Measurements from ENCODE around the gene FKBP7.

FKBP7 gene

DNA sequence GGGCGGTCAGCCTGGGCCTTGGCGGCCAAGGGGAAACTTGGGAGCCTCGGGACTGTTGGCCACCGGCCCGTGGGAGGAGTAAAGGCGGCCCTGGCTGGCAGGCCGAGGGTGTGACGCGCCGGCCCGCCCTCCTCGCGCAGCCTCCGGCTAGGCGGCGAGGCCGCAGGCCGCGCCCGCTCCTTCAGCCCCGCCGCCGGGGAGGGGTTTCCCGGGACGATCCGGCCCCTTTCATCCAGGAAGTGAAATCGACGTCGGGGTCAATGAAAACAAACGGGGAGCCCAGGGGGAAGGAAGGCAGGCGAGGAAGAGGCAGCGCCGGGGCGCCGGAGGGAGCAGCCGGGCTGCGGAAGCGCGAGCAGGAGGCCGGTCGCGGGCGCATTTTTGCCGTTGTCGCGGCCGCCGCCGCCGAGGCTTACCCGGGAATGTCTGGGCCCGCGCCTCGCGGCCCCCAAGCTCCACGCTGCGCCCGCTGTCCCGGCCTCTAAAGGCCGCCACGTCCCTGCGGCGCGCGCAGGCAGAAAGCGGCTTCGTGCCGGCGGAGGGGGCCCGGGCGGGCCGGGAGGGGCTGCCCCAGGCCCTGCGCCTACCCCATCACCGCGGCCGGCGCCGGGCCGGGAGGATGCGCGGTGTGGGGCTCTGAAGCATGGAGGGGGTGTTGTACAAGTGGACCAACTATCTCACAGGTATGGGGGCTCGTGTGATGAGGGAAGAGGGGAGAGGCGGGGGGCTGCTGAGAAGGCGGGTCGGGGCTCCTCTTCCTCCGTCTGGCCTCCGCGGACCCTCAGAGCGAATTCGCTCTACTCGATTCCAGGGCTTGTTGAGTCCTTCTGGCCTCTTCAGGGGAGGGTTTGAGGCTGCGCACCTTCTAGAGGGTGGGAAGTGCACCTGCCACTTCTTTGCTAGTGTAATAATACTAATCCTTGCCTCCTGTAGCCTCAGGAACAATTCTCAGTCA lies 2.1 kb upstream of the FKBP7 start, which contains the start of gene PLEKHA3:
PLEKHA3 (plus strand) TSS at position 231 of the 955 bp plus-strand sequence; CDS start at position 644, 413 bp downstream.
- TF ChIP-seq ZFP3 (CRISPR knock-in tag; IDR thresholded peaks at IDR 0.05) (no peak), TOX (CRISPR knock-in tag; IDR thresholded peaks at IDR 0.05; ENCODE audit: borderline replicate concordance) (no peak), ZNF70 (CRISPR knock-in tag; IDR thresholded peaks at IDR 0.05) (no peak), ZFP30 (CRISPR knock-in tag; IDR thresholded peaks at IDR 0.05) (no peak)
- TF ChIP-seq, protein P1, sequence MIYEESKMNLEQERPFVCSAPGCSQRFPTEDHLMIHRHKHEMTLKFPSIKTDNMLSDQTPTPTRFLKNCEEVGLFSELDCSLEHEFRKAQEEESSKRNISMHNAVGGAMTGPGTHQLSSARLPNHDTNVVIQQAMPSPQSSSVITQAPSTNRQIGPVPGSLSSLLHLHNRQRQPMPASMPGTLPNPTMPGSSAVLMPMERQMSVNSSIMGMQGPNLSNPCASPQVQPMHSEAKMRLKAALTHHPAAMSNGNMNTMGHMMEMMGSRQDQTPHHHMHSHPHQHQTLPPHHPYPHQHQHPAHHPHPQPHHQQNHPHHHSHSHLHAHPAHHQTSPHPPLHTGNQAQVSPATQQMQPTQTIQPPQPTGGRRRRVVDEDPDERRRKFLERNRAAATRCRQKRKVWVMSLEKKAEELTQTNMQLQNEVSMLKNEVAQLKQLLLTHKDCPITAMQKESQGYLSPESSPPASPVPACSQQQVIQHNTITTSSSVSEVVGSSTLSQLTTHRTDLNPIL (CRISPR knock-in tag; IDR thresholded peaks at IDR 0.05; ENCODE audit: low read depth) = no peak
- ATAC-seq = peak; percentile 92

DNA sequence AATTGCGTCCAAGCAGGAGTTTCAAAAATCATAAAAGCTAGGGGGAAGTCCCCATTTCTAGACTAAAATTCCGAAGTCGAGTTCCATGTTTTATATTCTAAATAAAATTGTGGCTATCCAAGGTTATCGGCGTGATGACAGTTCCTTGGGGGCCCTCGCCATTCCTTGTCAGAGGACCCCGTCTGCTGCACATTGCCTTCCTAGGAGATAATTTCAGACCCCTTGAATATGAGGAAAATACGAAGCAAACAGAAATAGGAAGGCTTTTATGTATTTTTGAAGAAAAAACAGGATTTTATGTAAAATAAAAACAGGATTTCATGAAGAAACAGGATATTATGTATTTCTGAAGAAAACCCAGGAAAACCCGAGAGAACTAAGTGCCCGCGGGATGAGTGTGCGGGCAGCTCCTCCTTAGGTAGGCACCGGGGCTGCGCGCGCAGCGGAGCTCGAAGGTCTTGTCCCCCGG lies 1.4 kb upstream of the FKBP7 start:
- no peak for ATAC-seq

DNA sequence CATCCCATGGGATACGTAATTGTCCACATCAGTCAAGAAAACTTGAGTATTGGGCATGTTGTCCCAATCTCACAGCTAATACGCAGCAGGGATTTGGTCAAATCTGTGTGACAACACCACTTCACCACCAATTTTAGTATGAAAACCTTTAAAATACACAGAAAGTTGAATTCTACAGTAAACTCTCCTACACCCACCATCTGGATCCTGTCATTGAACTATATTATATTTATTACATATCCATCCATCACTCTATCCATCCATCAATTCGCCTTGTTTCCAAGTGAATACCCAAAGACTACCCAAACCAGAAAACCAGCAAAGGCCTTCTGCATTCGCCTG lies 846 bp upstream of the FKBP7 start:
- ATAC-seq = no peak
- no peak for TF ChIP-seq ZFP30 (CRISPR knock-in tag; IDR thresholded peaks at IDR 0.05)
- no peak for TF ChIP-seq BACH2 (CRISPR knock-in tag; IDR thresholded peaks at IDR 0.05; ENCODE audit: borderline replicate concordance)
- TF ChIP-seq ZNF8 (CRISPR knock-in tag; IDR thresholded peaks at IDR 0.05) = no peak
- no peak for TF ChIP-seq GLIS3 (CRISPR knock-in tag; IDR thresholded peaks at IDR 0.05)
- TF ChIP-seq, protein P1 (CRISPR knock-in tag; IDR thresholded peaks at IDR 0.05; ENCODE audit: low read depth) = no peak
- TF ChIP-seq TCF4 (CRISPR knock-in tag; IDR thresholded peaks at IDR 0.05; ENCODE audit: borderline replicate concordance) = no peak
- TF ChIP-seq, protein P2, sequence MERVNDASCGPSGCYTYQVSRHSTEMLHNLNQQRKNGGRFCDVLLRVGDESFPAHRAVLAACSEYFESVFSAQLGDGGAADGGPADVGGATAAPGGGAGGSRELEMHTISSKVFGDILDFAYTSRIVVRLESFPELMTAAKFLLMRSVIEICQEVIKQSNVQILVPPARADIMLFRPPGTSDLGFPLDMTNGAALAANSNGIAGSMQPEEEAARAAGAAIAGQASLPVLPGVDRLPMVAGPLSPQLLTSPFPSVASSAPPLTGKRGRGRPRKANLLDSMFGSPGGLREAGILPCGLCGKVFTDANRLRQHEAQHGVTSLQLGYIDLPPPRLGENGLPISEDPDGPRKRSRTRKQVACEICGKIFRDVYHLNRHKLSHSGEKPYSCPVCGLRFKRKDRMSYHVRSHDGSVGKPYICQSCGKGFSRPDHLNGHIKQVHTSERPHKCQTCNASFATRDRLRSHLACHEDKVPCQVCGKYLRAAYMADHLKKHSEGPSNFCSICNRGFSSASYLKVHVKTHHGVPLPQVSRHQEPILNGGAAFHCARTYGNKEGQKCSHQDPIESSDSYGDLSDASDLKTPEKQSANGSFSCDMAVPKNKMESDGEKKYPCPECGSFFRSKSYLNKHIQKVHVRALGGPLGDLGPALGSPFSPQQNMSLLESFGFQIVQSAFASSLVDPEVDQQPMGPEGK (CRISPR knock-in tag; IDR thresholded peaks at IDR 0.05; ENCODE audit: borderline replicate concordance) = no peak
- TF ChIP-seq TOX (CRISPR knock-in tag; IDR thresholded peaks at IDR 0.05; ENCODE audit: borderline replicate concordance) = no peak
- TF ChIP-seq, protein P3, sequence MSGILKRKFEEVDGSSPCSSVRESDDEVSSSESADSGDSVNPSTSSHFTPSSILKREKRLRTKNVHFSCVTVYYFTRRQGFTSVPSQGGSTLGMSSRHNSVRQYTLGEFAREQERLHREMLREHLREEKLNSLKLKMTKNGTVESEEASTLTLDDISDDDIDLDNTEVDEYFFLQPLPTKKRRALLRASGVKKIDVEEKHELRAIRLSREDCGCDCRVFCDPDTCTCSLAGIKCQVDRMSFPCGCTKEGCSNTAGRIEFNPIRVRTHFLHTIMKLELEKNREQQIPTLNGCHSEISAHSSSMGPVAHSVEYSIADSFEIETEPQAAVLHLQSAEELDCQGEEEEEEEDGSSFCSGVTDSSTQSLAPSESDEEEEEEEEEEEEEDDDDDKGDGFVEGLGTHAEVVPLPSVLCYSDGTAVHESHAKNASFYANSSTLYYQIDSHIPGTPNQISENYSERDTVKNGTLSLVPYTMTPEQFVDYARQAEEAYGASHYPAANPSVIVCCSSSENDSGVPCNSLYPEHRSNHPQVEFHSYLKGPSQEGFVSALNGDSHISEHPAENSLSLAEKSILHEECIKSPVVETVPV (CRISPR knock-in tag; IDR thresholded peaks at IDR 0.05) = no peak
- no peak for TF ChIP-seq ESRRG (CRISPR knock-in tag; IDR thresholded peaks at IDR 0.05)
- TF ChIP-seq ARNTL (CRISPR knock-in tag; IDR thresholded peaks at IDR 0.05; ENCODE audit: borderline replicate concordance, low read depth) = no peak
- no peak for TF ChIP-seq SNAI2 (CRISPR knock-in tag; IDR thresholded peaks at IDR 0.05)
- no peak for TF ChIP-seq ISL1 (CRISPR knock-in tag; IDR thresholded peaks at IDR 0.05)

More for the DNA sequence above, 1.4 kb upstream of the FKBP7 start:
- TF ChIP-seq, protein P2 (CRISPR knock-in tag; IDR thresholded peaks at IDR 0.05; ENCODE audit: borderline replicate concordance) = peak; percentile 62; the same call in 1 of the 2 replicates
- TF ChIP-seq, protein P4, sequence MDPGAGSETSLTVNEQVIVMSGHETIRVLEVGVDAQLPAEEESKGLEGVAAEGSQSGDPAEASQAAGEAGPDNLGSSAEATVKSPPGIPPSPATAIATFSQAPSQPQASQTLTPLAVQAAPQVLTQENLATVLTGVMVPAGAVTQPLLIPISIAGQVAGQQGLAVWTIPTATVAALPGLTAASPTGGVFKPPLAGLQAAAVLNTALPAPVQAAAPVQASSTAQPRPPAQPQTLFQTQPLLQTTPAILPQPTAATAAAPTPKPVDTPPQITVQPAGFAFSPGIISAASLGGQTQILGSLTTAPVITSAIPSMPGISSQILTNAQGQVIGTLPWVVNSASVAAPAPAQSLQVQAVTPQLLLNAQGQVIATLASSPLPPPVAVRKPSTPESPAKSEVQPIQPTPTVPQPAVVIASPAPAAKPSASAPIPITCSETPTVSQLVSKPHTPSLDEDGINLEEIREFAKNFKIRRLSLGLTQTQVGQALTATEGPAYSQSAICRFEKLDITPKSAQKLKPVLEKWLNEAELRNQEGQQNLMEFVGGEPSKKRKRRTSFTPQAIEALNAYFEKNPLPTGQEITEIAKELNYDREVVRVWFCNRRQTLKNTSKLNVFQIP (CRISPR knock-in tag; IDR thresholded peaks at IDR 0.05; ENCODE audit: borderline replicate concordance, low read depth) = no peak

DNA sequence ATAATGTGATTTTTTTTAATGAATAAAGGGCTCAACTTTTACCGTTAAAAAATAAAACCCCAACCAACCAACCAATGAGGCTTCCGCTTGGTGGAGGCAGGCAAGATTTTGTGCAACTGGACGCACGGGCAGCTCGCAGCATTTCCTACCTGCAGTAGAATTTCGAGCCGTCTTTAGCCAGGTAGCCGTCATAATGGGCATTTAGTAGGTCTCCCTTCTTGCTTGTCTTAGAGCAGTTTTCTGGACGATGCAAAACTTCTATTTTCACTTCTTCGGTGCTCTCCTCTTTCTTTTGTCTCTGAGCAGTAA lies 316 bp downstream of the FKBP7 start:
- no peak; the same call in 2 of the 3 replicates for ATAC-seq
- TF ChIP-seq ZNF70 (CRISPR knock-in tag; IDR thresholded peaks at IDR 0.05) (no peak), TOX (CRISPR knock-in tag; IDR thresholded peaks at IDR 0.05; ENCODE audit: borderline replicate concordance) (no peak), BACH2 (CRISPR knock-in tag; IDR thresholded peaks at IDR 0.05; ENCODE audit: borderline replicate concordance) (no peak)
- TF ChIP-seq, protein P5, sequence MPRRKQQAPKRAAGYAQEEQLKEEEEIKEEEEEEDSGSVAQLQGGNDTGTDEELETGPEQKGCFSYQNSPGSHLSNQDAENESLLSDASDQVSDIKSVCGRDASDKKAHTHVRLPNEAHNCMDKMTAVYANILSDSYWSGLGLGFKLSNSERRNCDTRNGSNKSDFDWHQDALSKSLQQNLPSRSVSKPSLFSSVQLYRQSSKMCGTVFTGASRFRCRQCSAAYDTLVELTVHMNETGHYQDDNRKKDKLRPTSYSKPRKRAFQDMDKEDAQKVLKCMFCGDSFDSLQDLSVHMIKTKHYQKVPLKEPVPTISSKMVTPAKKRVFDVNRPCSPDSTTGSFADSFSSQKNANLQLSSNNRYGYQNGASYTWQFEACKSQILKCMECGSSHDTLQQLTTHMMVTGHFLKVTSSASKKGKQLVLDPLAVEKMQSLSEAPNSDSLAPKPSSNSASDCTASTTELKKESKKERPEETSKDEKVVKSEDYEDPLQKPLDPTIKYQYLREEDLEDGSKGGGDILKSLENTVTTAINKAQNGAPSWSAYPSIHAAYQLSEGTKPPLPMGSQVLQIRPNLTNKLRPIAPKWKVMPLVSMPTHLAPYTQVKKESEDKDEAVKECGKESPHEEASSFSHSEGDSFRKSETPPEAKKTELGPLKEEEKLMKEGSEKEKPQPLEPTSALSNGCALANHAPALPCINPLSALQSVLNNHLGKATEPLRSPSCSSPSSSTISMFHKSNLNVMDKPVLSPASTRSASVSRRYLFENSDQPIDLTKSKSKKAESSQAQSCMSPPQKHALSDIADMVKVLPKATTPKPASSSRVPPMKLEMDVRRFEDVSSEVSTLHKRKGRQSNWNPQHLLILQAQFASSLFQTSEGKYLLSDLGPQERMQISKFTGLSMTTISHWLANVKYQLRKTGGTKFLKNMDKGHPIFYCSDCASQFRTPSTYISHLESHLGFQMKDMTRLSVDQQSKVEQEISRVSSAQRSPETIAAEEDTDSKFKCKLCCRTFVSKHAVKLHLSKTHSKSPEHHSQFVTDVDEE (CRISPR knock-in tag; IDR thresholded peaks at IDR 0.05) = no peak

Data from SK-N-SH treated with all-trans-retinoic acid at 6 μM for 48 hours (cell line).